ENCODE measurements around the gene TICAM2.

- TF ChIP-seq CTCF (IDR thresholded peaks at IDR 0.05; ENCODE audit: low read length) (no peak), EZH2 (optimal IDR thresholded peaks at IDR 0.05; ENCODE audit: low read depth, low read length) (no peak), EZH2phosphoT487 (IDR thresholded peaks at IDR 0.05; ENCODE audit: low read length) (no peak)
These were observed 47.3 kb upstream of the TICAM2 start for GRCh38 chr5:115649541-115649940.

Data from MM.1S (cell line).